Measurements from ENCODE around the gene PKNOX2.

The PKNOX2 gene

GRCh38 chr11:125154378-125155099, 10.0 kb upstream of the PKNOX2 start:
- no peak overlapping the region for H3K27ac ChIP-seq

GRCh38 chr11:125155100-125155444, 9.5 kb upstream of the PKNOX2 start:
- H3K27ac ChIP-seq, result no peak overlapping the region
- TF ChIP-seq ZFX (IDR thresholded peaks at IDR 0.05), result no peak
- no peak for TF ChIP-seq CTCF (conservative IDR thresholded peaks at IDR 0.05)

More at GRCh38 chr11:125154378-125155099, 10.0 kb upstream of the PKNOX2 start:
- TF ChIP-seq CTCF (conservative IDR thresholded peaks at IDR 0.05), result no peak
- no peak for TF ChIP-seq ZFX (IDR thresholded peaks at IDR 0.05)

GRCh38 chr11:125155767-125156166, 8.8 kb upstream of the PKNOX2 start:
- TF ChIP-seq CTCF (conservative IDR thresholded peaks at IDR 0.05) (no peak), ZFX (IDR thresholded peaks at IDR 0.05) (no peak)
- H3K27ac ChIP-seq, result no peak overlapping the region

GRCh38 chr11:125156346-125157117, 8.0 kb upstream of the PKNOX2 start:
- H3K27ac ChIP-seq, result no peak overlapping the region
- TF ChIP-seq CTCF (conservative IDR thresholded peaks at IDR 0.05) (no peak), ZFX (IDR thresholded peaks at IDR 0.05) (no peak)

- TF ChIP-seq CTCF (conservative IDR thresholded peaks at IDR 0.05) (no peak), ZFX (IDR thresholded peaks at IDR 0.05) (no peak)
- no peak overlapping the region for H3K27ac ChIP-seq
Measured at GRCh38 chr11:125157118-125157733, 7.3 kb upstream of the PKNOX2 start.

GRCh38 chr11:125157953-125158680, 6.4 kb upstream of the PKNOX2 start:
- TF ChIP-seq ZFX (IDR thresholded peaks at IDR 0.05) (no peak), CTCF (conservative IDR thresholded peaks at IDR 0.05) (no peak)
- no peak overlapping the region for H3K27ac ChIP-seq

Measured in C4-2B (cell line).